GM20000 (cell line): Measurements from ENCODE around the gene KCNQ1OT1.
A peak's percentile ranks its signal among the peaks of the same experiment; 100 is the strongest.

ENCODE experiments used
- DNase-seq: peaks from one replicate; pipeline ENCODE4 v3.0.0; 2012; ENCODE audit warnings: low spot score
- CTCF ChIP-seq: IDR thresholded peaks from 2 replicates; pipeline ENCODE4 v1.5.1; 2012; ENCODE audit warnings: mild to moderate bottlenecking, control low read depth; ENCODE audit errors: extremely low read depth, missing control alignments

The KCNQ1OT1 gene

DNA sequence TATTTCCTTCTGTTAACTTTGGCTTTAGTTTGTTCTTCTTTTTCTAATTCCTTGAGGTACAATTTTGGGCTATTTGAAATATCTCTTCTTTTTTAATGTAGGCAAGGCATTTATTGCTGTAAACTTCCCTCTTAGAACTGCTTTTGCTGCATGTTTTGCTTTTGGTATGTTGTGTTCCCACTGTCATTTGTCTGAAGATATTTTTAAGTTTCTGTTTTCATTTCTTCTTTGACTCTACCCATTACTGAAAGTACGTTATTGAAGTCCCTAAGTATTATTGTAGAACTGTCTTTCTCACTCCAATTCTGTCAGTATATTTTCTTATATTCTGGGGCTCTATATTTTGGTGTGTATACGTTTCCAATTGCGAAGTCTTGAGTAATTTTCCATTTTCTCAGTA lies 77.9 kb downstream of the KCNQ1OT1 start:
- peak; percentile 6 for DNase-seq
- TF ChIP-seq CTCF, result no peak

DNA sequence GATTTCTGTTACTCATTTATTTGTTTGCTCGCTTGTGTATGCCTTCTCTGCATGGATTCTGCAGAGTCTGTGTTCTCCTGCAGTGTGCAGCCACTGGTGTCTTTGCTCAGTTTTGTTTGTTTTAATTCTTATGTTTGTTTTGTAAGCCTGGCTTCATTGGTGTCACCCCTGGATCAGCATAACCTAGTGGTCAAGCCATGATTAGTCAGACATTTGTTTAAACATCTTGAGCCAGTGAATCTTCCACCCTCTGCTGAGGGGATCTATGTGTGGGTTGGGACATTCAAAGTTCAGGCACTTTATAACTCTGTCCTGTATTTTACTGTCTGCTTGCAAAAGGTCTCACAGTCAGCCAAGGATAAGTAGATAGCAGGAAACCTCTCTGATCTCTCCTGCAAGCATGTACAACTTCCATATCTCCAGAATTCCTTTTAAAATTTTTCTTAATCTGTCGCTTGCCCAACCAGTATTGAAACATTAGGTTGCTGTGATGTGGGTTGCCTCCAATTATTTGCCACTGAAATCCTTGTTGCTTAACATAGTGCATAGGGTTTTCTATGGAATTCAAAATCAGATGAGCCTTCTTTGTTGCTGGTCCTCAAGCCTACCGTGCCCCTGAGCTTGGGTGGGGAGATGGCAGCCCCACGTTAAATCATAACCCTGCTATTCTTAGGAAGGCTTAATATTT lies 86.8 kb downstream of the KCNQ1OT1 start:
- no peak for TF ChIP-seq CTCF
- no peak for DNase-seq

GRCh38 chr11:2609345-2609744 lies 90.4 kb downstream of the KCNQ1OT1 start:
- TF ChIP-seq CTCF, result no peak
- no peak for DNase-seq

DNA sequence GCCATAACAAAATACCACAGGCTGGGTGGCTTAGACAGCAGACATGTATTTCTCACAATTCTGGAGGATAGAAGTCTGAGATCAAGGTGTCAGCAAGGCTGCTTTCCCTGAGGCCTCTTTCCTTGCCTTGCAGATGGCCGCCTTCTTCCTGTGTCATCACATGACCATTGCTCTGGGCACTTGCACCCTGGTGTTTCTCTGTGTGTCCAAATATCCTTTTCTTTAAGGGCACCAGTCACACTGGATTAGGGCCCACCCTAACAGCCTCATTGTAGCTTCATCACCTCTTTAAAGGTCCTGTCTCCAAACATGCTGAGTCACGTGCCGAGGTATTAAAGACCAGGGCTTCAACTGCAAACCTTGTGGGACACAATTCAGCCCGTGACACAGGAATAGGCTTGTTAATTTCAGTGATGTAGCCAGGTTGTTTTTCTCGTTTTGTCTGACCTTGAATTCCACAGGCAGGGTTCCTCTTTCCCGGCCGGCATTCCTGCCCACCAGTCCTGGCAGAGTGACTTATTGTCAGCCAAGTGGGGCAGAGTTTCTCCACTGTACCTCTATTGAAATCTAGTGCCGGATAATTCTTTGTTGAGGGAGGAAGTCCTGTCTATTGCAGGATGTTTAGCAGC lies 100.1 kb downstream of the KCNQ1OT1 start:
- TF ChIP-seq CTCF, result no peak
- DNase-seq, result no peak

- no peak for DNase-seq
- no peak for TF ChIP-seq CTCF
Measured at GRCh38 chr11:2595204-2595603, 104.6 kb downstream of the KCNQ1OT1 start.

GRCh38 chr11:2594267-2594666 lies 105.5 kb downstream of the KCNQ1OT1 start:
- TF ChIP-seq CTCF, result no peak
- DNase-seq, result no peak

DNA sequence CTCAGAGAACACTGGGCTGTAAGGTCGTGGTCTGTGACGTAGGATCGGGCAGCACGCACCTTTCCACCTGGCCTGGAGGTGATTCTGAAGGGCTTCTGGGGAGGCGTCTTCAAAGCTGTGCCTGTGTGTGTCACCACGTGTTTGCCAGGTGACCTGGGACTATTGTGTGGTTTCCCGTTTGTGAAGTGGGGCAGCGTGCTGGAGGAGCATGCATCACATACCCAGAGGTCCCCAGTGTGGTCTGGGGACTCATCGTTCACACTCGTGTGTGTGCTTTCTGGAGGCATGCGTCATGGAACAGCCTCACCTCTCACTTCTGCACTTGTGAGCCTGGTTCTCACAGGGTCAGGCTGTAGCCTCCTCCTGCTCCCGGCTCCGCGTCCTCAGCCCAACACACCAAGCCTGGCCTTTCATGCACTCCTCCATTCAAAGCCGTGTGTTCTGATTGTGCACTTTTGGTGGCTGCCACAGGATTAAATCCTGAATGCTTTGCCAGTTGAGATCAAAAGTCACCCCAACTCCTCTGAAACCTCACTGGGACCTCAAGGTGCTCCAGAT lies 106.3 kb downstream of the KCNQ1OT1 start:
- no peak for TF ChIP-seq CTCF
- no peak for DNase-seq
